ENCODE results near the gene NEK4. TPM values are rescaled to one million over a fixed set of nuclear protein-coding genes. Genes with fewer than 3 reads are reported as not detected.

The NEK4 gene
- total and polyA plus RNA-seq, 10 of the 15 experiments (the other 5 are each of a cell fraction or from before 2014, with no cell fraction given): 7.0 to 29.1 (median 16.4) TPM

- TF ChIP-seq ZBTB4 (CRISPR knock-in tag; IDR thresholded peaks at IDR 0.05): no peak
- peak; percentile 60; the same call in 1 of the 2 replicates for TF ChIP-seq CREB1 (IDR thresholded peaks at IDR 0.05; ENCODE audit: low read depth)
- TF ChIP-seq PBX3 (IDR thresholded peaks at IDR 0.05; ENCODE audit: insufficient replicate concordance, low read depth, low read length): no peak
- TF ChIP-seq PML (IDR thresholded peaks at IDR 0.05; ENCODE audit: low read length): no peak
- TF ChIP-seq HSF1 (IDR thresholded peaks at IDR 0.05; ENCODE audit: low read depth, low read length): no peak
- no peak for TF ChIP-seq FOS (IDR thresholded peaks at IDR 0.05; ENCODE audit: borderline replicate concordance, extremely low read depth, insufficient read length)
- no peak for TF ChIP-seq STAT3 (IDR thresholded peaks at IDR 0.05; ENCODE audit: low read depth, low read length)
- TF ChIP-seq EZH2 (IDR thresholded peaks at IDR 0.05; ENCODE audit: borderline replicate concordance, control insufficient read depth, low read depth, low read length): no peak
- 0 out of 2 replicates have a peak, but pooled peaks have one; percentile 15 for TF ChIP-seq MTA2 (IDR thresholded peaks at IDR 0.05; ENCODE audit: low read depth)
- no peak for TF ChIP-seq POLR2AphosphoS2 (IDR thresholded peaks at IDR 0.05; ENCODE audit: low read depth, low read length)
- peak; percentile 67 for TF ChIP-seq ZNF384 (IDR thresholded peaks at IDR 0.05; ENCODE audit: borderline replicate concordance, low read depth, low read length)
- no peak for TF ChIP-seq ZBTB40 (IDR thresholded peaks at IDR 0.05; ENCODE audit: borderline replicate concordance)
- no peak for TF ChIP-seq ELK1 (IDR thresholded peaks at IDR 0.05; ENCODE audit: low read depth, low read length)
Observed at GRCh38 chr3:52710512-52710911, 60.2 kb downstream of the NEK4 start (continued).

Measured in GM12878 (cell line).